Testis (tissue), 2 donors: ENCODE measurements around the gene IL12RB2.

Experiments
- POLR2A ChIP-seq: fragments of 450-650 bp; IDR thresholded peaks from one replicate; pipeline ENCODE4 v1.6.1; 2017; ENCODE audit warnings: antibody characterized with exemption, mild to moderate bottlenecking, moderate library complexity
- TF ChIP-seq, protein P1 (sequence below), 3 experiments: fragments of 450-650 bp in 2 of 3; fragments of 200-600 bp in 1 of 3; sonication (generic) in 1 of 3; IDR thresholded peaks; one replicate each; pipeline ENCODE4 v1.5.1; 2016 to 2019; ENCODE audit warnings: antibody characterized with exemption in 3 of 3, mild to moderate bottlenecking in 2 of 3, moderate library complexity in 1 of 3

DNA sequence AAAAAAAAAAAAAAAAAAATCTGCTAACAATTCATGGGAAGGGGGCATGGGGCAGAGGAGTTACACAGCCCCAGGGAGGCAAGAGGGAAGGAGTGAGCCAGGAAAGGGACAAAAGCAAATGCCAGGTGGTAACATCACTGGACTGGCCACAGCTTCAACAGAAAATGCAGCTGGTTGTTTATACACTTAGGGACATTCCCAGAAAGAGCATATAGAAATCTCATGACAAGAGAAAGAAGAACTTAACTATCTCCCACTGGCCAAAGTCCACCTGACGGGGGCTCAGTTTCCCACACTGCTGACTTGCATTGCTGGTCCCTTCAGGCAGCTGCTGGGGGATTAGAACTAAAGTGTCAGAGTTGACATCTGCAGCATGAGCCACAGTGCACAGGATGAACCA is 14.8 kb downstream of the IL12RB2 start:
- TF ChIP-seq, protein P1, sequence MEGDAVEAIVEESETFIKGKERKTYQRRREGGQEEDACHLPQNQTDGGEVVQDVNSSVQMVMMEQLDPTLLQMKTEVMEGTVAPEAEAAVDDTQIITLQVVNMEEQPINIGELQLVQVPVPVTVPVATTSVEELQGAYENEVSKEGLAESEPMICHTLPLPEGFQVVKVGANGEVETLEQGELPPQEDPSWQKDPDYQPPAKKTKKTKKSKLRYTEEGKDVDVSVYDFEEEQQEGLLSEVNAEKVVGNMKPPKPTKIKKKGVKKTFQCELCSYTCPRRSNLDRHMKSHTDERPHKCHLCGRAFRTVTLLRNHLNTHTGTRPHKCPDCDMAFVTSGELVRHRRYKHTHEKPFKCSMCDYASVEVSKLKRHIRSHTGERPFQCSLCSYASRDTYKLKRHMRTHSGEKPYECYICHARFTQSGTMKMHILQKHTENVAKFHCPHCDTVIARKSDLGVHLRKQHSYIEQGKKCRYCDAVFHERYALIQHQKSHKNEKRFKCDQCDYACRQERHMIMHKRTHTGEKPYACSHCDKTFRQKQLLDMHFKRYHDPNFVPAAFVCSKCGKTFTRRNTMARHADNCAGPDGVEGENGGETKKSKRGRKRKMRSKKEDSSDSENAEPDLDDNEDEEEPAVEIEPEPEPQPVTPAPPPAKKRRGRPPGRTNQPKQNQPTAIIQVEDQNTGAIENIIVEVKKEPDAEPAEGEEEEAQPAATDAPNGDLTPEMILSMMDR (IDR thresholded peaks at IDR 0.05): no peak
- TF ChIP-seq POLR2A: no peak
